Spleen (tissue), 11 donors: ENCODE data around the gene OPRL1. TPM values are rescaled to one million over a fixed set of nuclear protein-coding genes. Genes with fewer than 3 reads are reported as not detected.
"Not testable (repeated sequence)": the region's sequence is repeated elsewhere in the genome, so short reads cannot be mapped to it uniquely, and the experiment has no call there.

ENCODE experiments used
- DNase-seq: peaks from one replicate; pipeline ENCODE4 v3.0.0-alpha.2; 2020
- H3K27ac ChIP-seq, 8 donors: fragments of 200-600 bp; sonication (generic) in 7 of 8; 1 replicate in 4 of 8; 2 replicates in 4 of 8; pipeline versions ENCODE4 v1.5.0 to v1.8.0; 2016 to 2021; ENCODE audit warnings: inconsistent platforms in 4 of 8, mild to moderate bottlenecking in 4 of 8, moderate library complexity in 1 of 8
- H3K27me3 ChIP-seq, 7 donors: fragments of 200-600 bp; sonication (generic) in 6 of 7; replicated peaks in 1 of 7; 1 replicate in 4 of 7; 2 replicates in 3 of 7; pipeline versions ENCODE4 v1.5.0 to v1.8.0; 2016 to 2021; ENCODE audit warnings: inconsistent platforms in 3 of 7, mild to moderate bottlenecking in 1 of 7
- H3K36me3 ChIP-seq, 6 donors: fragments of 200-600 bp; sonication (generic) in 5 of 6; 1 replicate in 4 of 6; 2 replicates in 2 of 6; pipeline versions ENCODE4 v1.5.0 to v1.8.0; 2016 to 2021; ENCODE audit warnings: inconsistent platforms in 2 of 6
- H3K4me1 ChIP-seq, 6 donors: fragments of 200-600 bp; sonication (generic) in 5 of 6; 1 replicate in 3 of 6; 2 replicates in 3 of 6; pipeline versions ENCODE4 v1.5.0 to v1.8.0; 2016 to 2021; ENCODE audit warnings: inconsistent platforms in 3 of 6
- H3K4me3 ChIP-seq, 8 donors: fragments of 200-600 bp; sonication (generic) in 7 of 8; 1 replicate in 4 of 8; 2 replicates in 4 of 8; pipeline versions ENCODE4 v1.5.0 to v1.8.0; 2016 to 2021; ENCODE audit warnings: inconsistent platforms in 4 of 8, mild to moderate bottlenecking in 4 of 8, moderate library complexity in 2 of 8
- H3K9me3 ChIP-seq, 8 donors: fragments of 200-600 bp; sonication (generic) in 7 of 8; 1 replicate in 4 of 8; 2 replicates in 4 of 8; pipeline versions ENCODE4 v1.5.0 to v1.8.0; 2016 to 2021; ENCODE audit warnings: inconsistent platforms in 4 of 8
- POLR2A ChIP-seq, 3 donors: fragments of 450-650 bp; IDR thresholded peaks; one replicate each; pipeline ENCODE4 v1.5.1; 2017; ENCODE audit warnings: antibody characterized with exemption in 3 of 3, mild to moderate bottlenecking in 1 of 3
- POLR2AphosphoS5 ChIP-seq, 3 donors: sonication (generic); formaldehyde crosslinking; IDR thresholded peaks; one replicate each; pipeline ENCODE4 v1.5.1; 2017; ENCODE audit warnings: antibody characterized with exemption in 3 of 3
- WGBS, 5 donors: extraction: QIAGEN DNeasy Blood & Tissue Kit in 3 of 5; methylation state at CpG; one replicate each; pipeline versions ENCODE4 v1.1.5 to v1.1.7; 2013 to 2018; 5-methylcytosine and 5-hydroxymethylcytosine counted together
- intact Hi-C: fragments of 100-400 bp; cut with DNase I; formaldehyde crosslinking; loops from one replicate; pipeline ENCODE4 v1.15.0; 2023; ENCODE audit warnings: low total_unique reads
- polyA plus RNA-seq, 3 donors: library from polyadenylated mRNA; stranded (reverse); fragments of 200-250 nt; gene quantifications; one replicate each; pipeline ENCODE4 v1.2.1, GENCODE V29; 2013
- total RNA-seq, 7 donors: library from RNA; depleted of rRNA in 3 of 7; stranded (reverse); fragments of >200 nt in 3 of 7; fragmentation: NEBNext Ultra II Directional in 4 of 7; extraction: Animal tissue kit (Norgen Biotek cat#: 25700) in 4 of 7; gene quantifications; one replicate each; pipeline versions ENCODE4 v1.1.0 to v1.2.1, GENCODE V29; 2016 to 2021
- TF ChIP-seq, protein P1 (sequence below), 11 experiments: fragments of 200-600 bp in 7 of 11; fragments of 450-650 bp in 4 of 11; sonication (generic) in 4 of 11; IDR thresholded peaks in 8 of 11; conservative IDR thresholded peaks in 3 of 11; 1 replicate in 7 of 11; 2 replicates in 4 of 11; pipeline versions ENCODE4 v1.4.0 to v1.8.0; 2016 to 2021; ENCODE audit warnings: antibody characterized with exemption in 11 of 11, inconsistent platforms in 4 of 11, mild to moderate bottlenecking in 1 of 11
- donor health status: healthy with polysubstance abuse.
- donor health status: DM: no; HTN: no; CAD: no; lungs with moderate emphysema.
- donor health status: DM: no; HTN: no; CAD: no.
- donor health status: Bipolar disorder and iron deficiency.
- donor health status: healthy.
- donor health status: DM: no; HTN: no; CAD: no.
- donor health status: DM: yes; HTN: yes; CAD: no.

The OPRL1 gene
- total and polyA plus RNA-seq, 10 donors = 1.9 to 7.9 (median 5.0) TPM

- intact Hi-C loops = loop anchor here (5.0 kb wide), 1 partner anchor 38 kb away; no protein-coding TSS in a partner anchor
- TF ChIP-seq, protein P1, sequence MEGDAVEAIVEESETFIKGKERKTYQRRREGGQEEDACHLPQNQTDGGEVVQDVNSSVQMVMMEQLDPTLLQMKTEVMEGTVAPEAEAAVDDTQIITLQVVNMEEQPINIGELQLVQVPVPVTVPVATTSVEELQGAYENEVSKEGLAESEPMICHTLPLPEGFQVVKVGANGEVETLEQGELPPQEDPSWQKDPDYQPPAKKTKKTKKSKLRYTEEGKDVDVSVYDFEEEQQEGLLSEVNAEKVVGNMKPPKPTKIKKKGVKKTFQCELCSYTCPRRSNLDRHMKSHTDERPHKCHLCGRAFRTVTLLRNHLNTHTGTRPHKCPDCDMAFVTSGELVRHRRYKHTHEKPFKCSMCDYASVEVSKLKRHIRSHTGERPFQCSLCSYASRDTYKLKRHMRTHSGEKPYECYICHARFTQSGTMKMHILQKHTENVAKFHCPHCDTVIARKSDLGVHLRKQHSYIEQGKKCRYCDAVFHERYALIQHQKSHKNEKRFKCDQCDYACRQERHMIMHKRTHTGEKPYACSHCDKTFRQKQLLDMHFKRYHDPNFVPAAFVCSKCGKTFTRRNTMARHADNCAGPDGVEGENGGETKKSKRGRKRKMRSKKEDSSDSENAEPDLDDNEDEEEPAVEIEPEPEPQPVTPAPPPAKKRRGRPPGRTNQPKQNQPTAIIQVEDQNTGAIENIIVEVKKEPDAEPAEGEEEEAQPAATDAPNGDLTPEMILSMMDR (IDR thresholded peaks at IDR 0.05 in 8 of 11, conservative IDR thresholded peaks at IDR 0.05 in 3 of 11) = no peak
- TF ChIP-seq POLR2A (IDR thresholded peaks at IDR 0.05) (no peak), POLR2AphosphoS5 (IDR thresholded peaks at IDR 0.05) (no peak)
- peaks cover 0 to 33% (median 17%) of the 10 kb centered on the region in 7 donors for H3K27me3 ChIP-seq
Measured at GRCh38 chr20:64084685-64085152, 4.8 kb downstream of the OPRL1 start.

DNA sequence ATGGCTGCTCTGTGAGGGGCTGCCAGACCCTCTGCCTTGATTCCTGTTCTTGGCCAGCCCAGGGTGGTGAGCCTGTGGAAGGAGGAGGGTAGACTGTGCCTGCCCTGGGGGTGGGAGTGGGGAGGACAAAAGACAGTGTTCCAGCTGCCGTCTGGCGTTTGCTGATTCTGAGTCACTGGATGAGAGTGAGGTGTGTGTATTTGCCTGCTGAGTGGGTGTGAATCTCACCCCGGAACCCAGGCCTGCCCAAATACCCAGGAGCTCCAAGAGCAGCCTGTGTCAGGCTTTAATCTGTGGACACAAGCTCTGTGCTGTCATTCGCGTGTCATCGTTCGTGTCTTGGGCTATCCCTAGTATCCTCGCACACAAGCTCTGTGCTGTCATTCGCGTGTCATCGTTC lies 6.9 kb downstream of the OPRL1 start:
- Histone ChIP-seq H3K4me3 (no peak overlapping the region), H3K27me3 (peaks cover 0 to 33% (median 17%) of the 10 kb centered on the region in 7 donors), H3K9me3 (peaks cover 0 to 9% (median 5%) of the 10 kb centered on the region in 8 donors), H3K4me1 (peaks cover 11 to 33% (median 31%) of the 10 kb centered on the region in 6 donors), H3K36me3 (no peaks in the 10 kb centered on the region), H3K27ac (no peak overlapping the region)
- no peak for TF ChIP-seq POLR2A (IDR thresholded peaks at IDR 0.05)
- TF ChIP-seq POLR2AphosphoS5 (IDR thresholded peaks at IDR 0.05) = no peak
- TF ChIP-seq, protein P1 (IDR thresholded peaks at IDR 0.05 in 8 of 11, conservative IDR thresholded peaks at IDR 0.05 in 3 of 11) = no peak
- no peak for DNase-seq
- 93 to 95% (median 94%) methylated on average over 7 to 11 of the region's 11 CpGs for WGBS, 5 donors
- intact Hi-C loops = no loop called here

More at GRCh38 chr20:64084685-64085152, 4.8 kb downstream of the OPRL1 start:
- peaks cover 11 to 51% (median 48%) of the 10 kb centered on the region in 6 donors for H3K4me1 ChIP-seq
- DNase-seq = no peak
- H3K4me3 ChIP-seq = peak overlapping the region in 1 of 8 donors; percentile 88
- no peaks in the 10 kb centered on the region for H3K36me3 ChIP-seq
- no peak overlapping the region for H3K27ac ChIP-seq
- WGBS, 5 donors = 13 to 33% (median 15%) methylated on average over 3 to 23 of the region's 23 CpGs
- H3K9me3 ChIP-seq = peaks cover 0 to 9% (median 5%) of the 10 kb centered on the region in 8 donors

GRCh38 chr20:64087226-64087825 lies 7.4 kb downstream of the OPRL1 start:
- H3K9me3 ChIP-seq, H3K36me3 ChIP-seq, H3K27ac ChIP-seq, H3K4me3 ChIP-seq, intact Hi-C loops, DNase-seq: not testable (repeated sequence)
- 94 to 99% (median 98%) methylated on average over 5 to 9 of the region's 36 CpGs for WGBS, 5 donors
- H3K27me3 ChIP-seq = peaks cover 0 to 33% (median 17%) of the 10 kb centered on the region in 7 donors
- peaks cover 11 to 30% (median 26%) of the 10 kb centered on the region in 6 donors for H3K4me1 ChIP-seq

- H3K36me3 ChIP-seq, H3K27ac ChIP-seq, H3K9me3 ChIP-seq, DNase-seq, H3K4me3 ChIP-seq, intact Hi-C loops: not testable (repeated sequence)
- peaks cover 0 to 25% (median 17%) of the 10 kb centered on the region in 7 donors for H3K27me3 ChIP-seq
- peaks cover 5 to 18% (median 13%) of the 10 kb centered on the region in 6 donors for H3K4me1 ChIP-seq
Measured at GRCh38 chr20:64088586-64088985, 8.7 kb downstream of the OPRL1 start.

DNA sequence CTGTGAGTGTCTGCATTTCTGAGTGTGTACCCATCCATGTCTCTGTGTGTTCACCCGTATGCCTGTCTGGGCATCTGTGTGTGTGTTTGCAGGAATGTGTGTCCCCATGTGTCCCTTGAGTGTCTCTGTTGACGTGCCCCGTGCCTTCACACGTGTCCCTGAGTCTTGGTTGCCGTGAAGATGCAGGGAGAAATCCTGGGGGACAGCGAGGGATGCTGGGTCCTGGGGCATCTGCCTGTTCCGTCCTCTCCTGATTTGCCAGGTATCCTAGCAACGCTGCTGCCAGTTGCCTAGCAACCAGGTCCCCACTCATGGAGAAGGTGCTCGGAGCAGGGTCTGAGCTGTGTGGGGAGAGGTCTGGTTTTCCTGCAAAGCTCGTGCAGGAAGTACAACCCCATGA lies 10.3 kb downstream of the OPRL1 start:
- intact Hi-C loops = no loop called here
- no peak for DNase-seq
- H3K4me1 ChIP-seq = peaks cover 0 to 4% (median 0%) of the 10 kb centered on the region in 6 donors
- TF ChIP-seq POLR2AphosphoS5 (IDR thresholded peaks at IDR 0.05) (no peak), POLR2A (IDR thresholded peaks at IDR 0.05) (no peak)
- TF ChIP-seq, protein P1 (IDR thresholded peaks at IDR 0.05 in 8 of 11, conservative IDR thresholded peaks at IDR 0.05 in 3 of 11) = no peak
- H3K27me3 ChIP-seq = peaks cover 0 to 9% (median 1%) of the 10 kb centered on the region in 7 donors
- H3K27ac ChIP-seq = no peak overlapping the region
- 72 to 89% (median 76%) methylated on average over 10 of the region's 10 CpGs for WGBS, 5 donors
- no peak overlapping the region for H3K4me3 ChIP-seq
- H3K36me3 ChIP-seq = no peaks in the 10 kb centered on the region
- peaks cover 0 to 9% (median 5%) of the 10 kb centered on the region in 8 donors for H3K9me3 ChIP-seq
